LoVo (cell line): ENCODE measurements around the gene DIP2C.
"Not testable (repeated sequence)": the region's sequence is repeated elsewhere in the genome, so short reads cannot be mapped to it uniquely, and the experiment has no call there.

Experiments used
- DNase-seq: peaks from one replicate; pipeline ENCODE4 v3.0.0-alpha.2; 2016; ENCODE audit warnings: low spot score

DIP2C gene

DNA sequence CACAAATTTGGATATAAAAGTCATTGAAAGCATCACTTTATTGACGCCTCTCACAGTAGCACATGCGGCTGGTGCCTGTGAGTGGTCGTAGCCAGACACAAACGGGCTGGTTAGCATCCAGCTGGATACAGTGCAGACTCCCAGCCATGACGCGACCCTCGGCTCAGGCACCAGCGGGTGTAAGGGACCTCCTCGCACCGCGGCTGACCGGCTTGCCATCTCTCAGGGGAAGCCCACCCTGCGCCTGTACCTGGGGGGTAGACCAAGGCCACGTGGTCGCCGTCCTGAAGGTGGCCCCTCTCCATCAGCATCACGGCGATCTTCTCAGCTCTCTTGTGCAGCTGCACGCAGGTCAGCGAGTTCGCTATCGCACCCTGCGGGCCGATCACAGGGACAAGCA is 340.4 kb downstream of the DIP2C start:
- DNase-seq = no peak

DNA sequence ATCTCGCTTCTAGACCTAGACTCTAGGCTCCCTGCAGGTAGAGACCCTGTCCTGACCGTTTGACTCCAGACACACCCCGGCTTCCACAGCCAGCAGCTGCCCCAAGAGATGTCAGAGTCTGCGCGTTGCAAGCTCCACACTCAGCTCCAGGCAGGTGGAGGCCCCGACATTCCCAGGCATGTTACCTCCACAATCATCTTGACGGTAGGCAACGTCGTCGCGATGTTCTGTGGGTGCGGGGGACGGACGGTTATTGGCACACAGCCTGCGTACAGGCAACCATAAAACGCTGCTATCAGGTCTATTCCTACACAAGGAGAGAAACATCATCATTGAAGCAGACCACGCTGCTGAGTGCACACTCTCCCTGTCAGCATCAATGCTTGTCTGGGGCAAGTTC is 341.0 kb downstream of the DIP2C start:
- no peak for DNase-seq

DNA sequence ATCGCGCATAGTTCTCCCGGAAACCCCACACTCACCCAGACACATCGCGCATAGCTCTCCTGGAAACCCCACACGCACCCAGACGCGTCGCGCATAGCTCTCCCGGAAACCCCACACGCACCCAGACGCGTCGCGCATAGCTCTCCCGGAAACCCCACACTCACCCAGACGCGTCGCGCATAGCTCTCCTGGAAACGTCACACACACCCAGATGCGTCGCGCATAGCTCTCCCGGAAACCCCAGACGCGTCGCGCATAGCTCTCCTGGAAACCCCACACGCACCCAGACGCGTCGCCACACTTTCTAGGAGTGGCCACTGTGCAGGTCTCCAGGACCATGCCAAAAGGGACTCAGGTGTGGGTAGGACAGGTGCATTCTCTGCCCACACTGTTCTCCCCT is 341.7 kb downstream of the DIP2C start:
- DNase-seq = not testable (repeated sequence)

DNA sequence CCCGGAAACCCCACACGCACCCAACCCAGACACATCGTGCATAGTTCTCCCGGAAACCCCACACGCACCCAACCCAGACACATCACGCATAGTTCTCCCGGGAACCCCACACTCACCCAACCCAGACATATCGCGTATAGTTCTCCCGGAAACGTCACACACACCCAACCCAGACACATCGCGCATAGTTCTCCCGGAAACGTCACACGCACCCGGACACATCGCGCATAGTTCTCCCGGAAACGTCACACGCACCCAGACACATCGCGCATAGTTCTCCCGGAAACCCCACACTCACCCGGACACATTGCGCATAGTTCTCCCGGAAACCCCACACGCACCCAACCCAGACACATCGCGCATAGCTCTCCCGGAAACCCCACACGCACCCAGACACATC is 342.3 kb downstream of the DIP2C start:
- DNase-seq = not testable (repeated sequence)

DNA sequence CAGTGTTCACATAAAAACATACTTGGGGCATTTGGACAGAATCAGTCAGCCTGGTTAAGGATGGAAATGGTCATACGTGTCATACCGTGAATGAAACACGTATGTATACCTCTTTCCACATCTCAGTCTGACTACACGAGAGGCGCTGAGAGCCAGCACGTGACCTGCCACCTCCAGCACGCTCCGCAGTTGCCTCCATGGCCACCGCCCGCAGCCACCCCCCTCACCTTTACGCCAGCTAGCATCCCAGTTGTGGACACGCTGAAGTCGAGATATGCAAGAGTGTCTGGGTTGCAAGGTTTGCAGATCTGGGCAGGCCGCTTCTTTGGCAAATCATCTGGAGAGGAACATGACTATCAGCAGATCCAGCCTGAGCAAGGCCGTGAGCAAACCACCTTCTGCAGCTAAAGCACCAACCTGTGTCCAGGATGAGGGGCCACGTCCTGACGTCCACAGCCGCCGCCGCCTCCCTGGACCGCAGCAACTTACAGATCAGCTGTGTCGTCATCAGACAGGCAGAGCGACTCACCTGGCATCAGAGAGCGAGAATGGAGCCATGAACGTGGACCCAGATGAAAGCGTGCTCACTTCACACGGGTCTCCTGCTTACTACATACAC is 344.8 kb downstream of the DIP2C start:
- DNase-seq = no peak

DNA sequence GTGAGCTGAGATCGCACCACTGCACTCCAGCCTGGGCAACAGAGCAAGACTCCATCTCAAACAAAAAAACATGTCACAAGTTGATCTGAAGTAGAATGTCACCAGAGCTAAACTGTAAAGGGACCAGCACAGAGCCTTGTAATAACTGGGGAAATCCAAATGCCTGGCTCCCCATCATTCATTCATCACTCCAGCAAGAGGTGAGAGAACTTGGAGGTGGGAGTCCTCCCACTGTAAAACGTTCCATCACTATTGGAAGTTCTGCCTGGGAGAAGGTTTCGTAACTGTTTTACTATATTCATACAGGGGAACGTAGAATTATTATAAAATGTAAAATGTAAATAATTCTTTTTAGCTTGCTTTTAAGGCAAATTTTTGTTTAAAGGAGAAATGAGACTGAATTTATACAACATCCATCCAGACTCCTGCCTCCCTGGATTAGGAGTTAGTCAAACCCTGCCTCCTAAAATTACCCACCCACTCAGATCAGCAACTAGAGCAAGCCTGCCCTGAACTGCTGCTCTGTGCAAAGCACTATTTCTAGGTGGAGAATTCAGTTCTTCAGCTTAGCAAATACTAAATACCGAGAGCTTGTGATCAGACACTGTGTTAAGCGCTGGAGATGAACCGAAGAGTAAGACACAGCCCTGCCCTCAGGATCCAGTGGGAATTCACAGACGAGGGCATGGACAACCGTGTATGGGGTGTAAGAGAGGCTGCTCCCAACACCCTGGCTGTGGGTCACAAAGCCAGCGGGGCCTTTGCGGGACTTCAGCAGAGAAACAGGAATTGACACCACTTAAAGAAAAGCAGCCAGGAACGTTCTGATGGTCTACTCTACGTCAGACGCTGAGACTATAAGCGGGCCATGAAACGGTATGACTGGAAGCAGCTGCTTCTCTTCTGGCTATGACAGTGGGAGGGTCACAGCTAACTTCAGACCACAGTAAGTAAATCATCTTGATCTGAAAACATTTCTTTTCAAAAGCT is 345.9 kb downstream of the DIP2C start:
- no peak for DNase-seq

DNA sequence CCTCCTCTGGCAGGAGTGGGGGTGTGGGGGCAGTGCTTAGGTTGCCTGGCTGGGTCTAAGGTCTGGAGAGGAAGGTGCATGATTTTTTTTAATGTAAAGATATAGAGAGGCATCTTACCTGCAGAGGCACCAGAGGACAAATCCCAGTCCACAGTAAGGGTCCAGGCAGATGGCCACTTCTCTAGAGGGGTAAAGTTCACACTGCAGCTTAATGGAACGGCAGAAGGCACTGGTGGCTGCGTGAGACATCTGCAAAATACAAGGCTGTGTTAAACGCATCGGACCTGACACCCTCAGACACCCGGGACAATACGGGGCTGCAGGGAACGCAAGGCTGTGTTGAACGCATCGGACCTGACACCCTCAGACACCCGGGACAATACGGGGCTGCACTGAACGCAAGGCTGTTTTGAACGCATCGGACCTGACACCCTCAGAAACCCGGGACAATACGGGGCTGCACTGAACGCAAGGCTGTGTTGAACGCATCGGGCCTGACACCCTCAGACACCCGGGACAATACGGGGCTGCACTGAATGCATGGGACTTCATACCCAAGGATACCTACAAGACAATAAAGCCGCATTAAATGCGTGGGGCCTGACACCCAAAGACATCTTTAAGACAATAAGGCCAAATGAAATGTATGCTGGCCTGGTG is 348.3 kb downstream of the DIP2C start:
- DNase-seq = no peak

DNA sequence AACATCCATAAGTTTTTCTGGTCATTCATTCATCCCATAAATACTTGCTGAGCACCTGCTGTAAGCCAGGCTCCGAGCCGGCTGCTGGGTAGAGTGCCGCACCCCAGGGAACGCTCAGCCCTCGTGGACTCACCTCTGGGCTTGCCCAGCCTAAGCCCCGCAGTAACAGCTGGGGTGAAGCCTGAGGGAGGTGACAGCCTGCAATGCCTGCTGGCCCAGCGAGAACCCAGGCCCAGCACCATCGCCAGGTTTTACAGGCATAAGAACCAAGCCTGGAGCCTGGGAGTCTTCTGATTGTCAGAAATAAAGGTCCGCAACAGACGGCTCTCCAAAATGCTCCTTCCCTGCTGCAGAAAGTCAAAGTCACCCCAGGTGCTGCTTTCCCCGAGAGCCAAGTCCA is 348.8 kb downstream of the DIP2C start:
- DNase-seq = no peak

DNA sequence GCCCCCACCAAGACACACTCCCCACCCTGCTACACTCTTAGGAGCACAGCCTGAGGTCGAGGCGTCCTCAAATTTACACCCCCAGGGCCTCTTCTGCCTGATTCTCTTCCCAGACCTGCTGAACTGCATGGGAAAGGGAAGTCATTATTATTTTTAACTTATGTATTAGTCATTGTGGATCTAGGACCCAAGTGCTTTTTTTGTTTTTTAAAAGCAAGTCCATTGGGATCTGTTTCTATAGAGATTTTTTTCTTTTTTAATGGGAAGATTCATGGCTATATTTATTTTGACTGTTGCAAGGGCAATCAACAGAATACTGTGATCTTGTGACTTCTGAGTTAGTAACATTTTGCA is 350.5 kb downstream of the DIP2C start:
- no peak for DNase-seq

DNA sequence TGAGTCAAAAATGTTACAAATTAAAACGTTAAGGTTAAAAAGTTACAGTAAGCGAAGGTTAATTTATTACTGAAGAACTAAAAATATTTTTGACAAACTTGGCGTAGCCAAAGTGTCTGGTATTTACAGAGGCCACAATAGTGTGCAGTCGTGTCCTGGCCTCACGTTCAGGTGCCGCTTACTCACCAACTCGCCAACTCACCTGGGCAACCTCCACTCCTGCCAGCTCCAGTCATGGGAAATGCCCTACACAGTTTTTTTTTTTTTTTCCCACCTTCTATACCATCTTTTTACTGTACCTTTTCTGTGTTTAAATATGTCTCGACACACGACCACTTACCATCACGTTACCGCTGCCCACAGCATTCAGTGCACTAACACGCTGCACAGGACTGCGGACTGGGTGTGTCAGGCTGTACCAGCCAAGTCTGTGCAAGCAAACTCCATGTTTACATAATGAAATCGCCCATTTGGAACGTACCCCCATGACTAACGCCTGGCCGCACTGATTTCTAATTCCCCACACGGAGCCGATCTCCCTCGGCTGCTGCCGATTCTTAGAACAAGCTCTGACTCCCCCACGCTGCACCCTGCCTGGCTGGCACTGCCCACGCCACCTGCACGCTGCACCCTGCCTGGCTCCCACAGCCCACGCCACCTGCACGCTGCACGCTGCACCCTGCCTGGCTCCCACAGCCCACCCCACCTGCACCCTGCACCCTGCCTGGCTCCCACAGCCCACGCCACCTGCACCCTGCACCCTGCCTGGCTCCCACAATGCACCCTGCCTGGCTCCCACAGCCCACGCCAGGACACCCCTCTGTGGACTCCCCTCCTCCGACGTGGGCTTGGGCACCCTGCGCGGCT is 351.1 kb downstream of the DIP2C start:
- DNase-seq = no peak

DNA sequence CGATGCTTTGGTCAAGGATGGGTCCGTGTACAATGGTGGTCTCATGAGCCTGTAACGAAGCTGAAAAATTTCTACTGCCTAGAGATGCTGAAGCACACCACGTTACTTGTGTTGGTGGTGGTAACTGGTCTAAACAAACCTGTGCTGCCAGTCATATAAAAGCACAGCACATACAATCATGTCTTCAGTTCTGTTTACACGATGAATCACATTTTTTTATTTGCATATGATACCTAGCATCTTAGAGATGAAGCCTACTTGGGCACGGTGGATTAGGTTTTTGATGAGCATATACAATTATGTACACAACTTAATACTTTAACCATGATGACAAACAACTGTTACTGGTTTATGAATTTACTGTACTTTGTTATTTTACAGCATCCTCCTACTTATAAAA is 353.2 kb downstream of the DIP2C start:
- DNase-seq = no peak

DNA sequence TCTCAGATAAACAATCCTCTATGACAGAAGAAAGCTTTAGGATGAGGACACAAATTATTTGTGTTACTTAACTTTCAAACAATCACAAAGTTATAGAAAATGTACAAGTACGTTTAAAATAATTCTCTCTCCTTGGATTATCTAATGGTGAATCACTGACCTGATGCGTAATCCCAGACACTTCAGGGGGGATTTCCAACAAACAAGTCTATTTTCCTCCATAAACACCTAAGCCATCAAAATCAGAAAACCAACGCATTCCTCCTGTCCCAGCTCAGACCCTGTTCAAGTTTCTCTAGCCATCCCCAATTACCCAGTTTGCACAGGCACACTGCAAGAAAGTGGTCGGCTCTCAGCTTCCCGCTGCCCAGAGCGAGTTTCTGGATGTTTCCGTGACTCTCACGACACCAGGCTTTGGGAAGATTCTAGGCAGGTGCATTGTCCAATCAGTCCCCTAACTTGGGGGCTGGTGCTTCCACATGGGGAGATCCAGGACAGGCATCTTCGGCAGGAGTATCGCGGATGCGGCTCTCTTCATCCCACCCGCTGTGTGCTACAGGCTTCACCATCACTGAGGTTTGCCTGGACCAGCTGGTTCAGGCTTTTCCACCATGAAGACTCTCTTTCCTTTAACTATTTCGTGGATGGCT is 354.2 kb downstream of the DIP2C start:
- DNase-seq = no peak

DNA sequence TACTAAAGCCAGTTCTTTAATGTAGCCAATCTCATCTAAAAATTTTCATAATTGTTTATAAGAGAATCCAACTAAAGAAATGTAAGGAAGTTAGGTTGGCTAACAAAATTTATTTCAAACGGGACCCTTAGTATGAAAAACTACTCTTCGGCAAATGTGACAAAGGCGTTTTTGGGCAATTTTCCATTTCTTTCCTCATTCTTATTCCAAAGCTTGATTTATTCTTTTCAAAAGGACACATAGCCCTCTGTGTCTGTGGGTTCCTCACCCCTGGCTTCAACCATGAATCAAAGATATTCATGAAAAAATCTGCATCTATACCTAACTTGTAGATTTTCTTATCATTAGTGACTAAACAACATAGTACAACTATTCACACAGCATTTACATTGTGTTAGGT is 358.3 kb downstream of the DIP2C start:
- DNase-seq = no peak

DNA sequence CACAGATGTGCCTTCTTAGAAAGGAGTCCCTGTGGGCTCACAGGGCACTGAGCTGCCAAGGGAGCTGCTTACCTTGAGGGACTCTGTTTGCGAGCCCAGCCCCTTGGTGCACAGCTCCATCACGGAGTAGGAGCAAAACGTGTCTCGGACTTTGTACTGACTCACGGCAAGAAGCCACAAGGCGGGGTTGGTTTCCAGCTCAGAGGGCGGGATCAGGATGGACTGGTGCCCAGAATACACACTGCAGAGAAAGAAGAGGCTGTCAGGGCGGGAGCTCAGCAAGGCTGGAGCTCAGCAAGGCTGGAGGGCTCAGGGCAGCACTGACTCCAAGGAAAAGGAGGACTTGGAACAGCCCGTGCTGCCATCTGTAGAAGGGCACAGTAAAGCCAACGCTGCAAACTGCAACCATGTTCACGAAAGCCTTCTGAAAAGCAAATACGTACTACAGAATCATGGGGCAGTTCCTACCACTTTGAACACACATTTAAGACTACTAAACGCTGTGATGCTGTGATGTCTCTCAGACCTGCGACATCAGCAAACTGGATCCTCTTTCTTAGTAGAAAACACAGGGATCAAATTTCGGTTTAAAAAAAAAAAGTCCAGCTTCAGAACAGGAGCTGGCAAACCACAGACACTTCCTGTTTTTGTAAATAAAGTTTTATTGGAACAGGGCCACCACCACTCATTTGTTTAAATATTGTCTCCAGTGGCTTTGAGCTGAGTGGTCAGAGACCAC is 359.9 kb downstream of the DIP2C start:
- DNase-seq = peak; percentile 92

DNA sequence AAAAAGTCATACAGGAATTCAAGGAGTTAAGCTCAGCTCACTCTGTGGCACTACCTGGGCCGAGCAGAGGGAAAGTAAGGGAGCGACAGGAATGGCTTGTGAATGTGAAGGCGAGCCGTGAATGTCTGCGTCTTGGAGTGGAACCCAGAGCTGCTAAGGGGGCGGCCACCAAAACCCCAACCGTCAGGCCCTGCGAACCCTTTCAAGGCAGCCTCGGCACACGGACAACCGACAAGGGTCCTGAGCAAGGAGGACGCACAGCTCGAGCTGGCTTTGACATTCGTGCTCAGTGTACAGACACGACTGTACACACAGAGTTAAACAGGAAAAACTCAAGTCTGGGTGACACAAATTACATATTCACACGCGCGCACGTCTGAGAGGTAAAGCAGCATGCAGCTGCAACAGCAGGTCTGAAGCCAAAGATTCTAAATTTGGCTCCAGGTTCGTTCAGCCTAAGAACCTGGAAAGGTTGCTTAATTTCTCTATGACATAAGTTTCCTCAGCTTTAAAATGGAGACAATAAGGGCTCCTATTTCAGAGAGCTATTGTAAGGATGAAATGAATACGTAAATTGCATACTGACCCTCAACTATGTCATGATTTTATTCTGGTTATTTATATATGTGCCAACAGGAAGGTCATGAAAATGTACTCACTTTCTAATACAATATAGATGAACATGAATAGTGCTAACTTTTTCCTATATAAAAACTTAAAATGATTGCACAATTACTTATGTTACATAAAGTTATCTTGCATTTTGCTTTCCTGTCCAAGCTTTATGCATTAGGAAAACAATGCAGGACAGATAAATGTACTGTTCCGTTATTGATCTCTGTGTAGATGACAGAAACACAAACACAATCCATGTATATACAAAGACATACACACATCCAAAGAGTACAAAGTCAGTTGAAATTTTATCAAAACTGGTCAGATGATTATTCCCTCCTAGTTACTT is 361.3 kb downstream of the DIP2C start:
- DNase-seq = no peak

DNA sequence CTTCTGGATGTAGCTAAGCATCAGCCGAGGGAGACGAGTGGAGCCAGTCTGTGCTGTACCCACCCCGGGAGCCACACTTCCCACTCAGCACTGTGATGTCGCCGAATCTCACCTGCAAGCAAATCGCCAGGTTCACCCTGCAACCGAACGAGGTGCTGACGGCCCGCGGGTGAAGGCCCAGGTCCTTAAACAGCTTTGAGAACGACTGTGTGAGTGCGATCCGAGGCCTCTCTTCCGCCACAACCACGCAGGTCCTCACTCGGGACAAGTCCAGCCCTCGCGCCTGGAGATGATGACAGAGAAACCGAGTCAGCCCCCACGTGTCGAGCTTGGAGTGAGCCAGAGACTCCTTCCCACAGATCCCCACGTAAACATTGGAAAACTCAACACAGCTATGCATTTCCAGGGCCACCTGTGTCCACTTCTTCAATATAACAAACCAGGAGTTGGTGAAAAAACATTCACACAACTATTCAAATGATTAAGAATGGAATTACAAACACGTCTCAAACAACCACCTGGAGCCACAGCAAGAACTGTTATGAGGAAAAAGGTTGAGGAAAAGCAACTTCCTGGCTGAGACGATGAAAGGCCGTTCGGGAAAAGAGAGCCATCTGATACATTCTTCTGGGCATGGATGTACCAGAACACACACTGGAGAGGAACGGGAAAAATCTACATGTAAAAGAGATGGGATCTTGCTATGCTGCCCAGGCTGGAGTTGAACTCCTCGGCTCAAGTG is 362.4 kb downstream of the DIP2C start:
- no peak for DNase-seq

DNA sequence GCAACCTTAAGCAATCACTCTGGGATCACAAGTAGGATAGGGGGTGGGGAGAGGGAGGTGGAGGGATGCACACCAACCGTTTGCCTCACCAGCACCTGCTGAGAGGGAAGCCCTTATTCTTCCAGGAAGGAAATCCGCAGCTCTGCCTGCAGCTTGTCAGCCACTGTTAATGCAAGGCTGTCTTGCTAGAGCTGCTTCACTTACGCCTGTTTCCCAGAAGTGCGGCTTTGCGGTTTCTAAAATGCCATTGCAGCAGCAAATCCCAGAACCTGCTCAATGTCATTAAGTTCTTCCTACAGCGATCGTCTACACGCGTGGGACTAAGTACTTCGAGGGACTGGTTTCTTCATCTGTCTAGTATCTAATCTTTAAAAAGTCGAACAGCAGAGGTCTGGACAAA is 363.1 kb downstream of the DIP2C start:
- no peak for DNase-seq

DNA sequence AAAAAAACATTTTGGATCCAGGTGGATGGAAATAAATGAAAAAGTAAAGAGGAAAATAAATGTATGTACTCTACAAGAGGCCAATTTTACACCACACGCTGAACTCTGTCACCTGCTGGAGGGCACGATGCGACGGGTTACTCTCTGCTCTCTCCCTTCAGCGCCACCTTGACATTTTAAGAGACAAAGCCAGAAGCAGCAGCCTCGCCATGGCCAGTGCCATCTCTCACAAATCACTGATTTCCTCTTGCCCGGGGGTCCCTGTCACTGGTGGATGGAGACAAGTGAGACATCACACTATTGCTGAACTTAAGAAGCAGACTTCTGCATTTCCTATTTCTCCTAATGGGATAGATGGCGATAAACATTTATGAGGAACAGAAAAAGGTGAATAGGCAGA is 364.2 kb downstream of the DIP2C start:
- DNase-seq = no peak

DNA sequence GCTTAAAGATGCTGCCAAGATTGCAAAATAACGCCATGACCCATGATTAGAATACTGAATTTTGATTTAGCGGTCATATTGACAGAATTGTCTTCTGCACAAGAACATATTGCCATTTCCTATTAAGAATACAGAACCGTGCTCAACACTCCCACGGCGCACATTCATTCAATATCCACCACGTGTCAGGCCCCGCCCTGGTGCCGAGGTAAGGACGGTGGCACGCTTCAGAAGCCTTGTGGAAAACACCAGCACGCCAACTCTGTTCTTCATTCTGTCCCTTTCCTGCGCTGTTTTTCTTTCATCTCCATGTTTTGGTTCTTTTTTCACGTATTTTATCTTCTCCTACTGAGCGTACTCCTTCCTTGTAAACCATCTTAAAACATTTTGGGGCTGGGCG is 364.9 kb downstream of the DIP2C start:
- DNase-seq = no peak
